ENCODE results near the gene SGIP1. TPM values are rescaled to one million over a fixed set of nuclear protein-coding genes. Genes with fewer than 3 reads are reported as not detected.
"Not testable (repeated sequence)": the region's sequence is repeated elsewhere in the genome, so short reads cannot be mapped to it uniquely, and the experiment has no call there.

Gene SGIP1
- total RNA-seq, 1 experiment from 2014 or later: not detected

DNA sequence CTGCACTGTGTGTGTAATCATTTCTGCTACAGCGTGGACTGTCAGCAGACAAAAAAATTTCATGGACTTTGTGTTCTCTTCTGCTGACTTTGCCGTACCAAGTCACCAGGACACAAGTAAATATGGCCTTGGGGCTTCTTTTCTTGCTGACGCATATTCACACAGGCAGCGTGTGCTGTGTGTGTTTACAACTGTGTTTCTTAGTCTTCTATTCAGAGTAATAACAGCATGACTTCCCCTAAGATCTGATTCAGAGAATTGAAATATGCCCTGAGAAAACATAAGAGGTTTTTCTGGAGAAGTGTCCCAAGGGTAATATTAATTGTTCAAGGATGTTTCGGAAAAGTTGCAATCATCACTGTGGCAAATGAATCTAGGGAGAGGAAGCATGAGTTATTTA is 171.2 kb downstream of the SGIP1 start:
- DNase-seq: no peak
- H3K36me3 ChIP-seq: no peaks in the 10 kb centered on the region
- no peaks in the 10 kb centered on the region for H3K27me3 ChIP-seq
- H3K9me3 ChIP-seq: no peaks in the 10 kb centered on the region
- H3K4me3 ChIP-seq: no peak overlapping the region

DNA sequence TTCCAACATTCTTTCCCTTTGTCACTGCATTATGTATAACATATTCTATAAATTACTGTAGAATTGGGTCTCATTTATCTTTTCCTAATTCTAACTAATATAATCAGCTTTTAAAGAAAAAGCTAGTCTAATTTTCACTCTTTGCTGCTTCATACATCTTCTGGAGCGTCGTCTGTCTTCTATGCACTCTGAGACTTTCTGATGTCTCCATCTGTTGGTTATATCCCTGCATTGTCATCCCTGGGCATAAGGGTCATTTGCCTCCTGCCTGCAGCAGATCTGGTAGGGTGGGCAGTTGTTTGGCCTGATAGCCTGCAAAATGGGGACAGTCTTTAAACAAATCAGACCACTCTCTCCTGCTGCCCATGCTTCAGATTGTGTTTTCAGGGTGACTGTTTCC is 177.5 kb downstream of the SGIP1 start:
- no peaks in the 10 kb centered on the region for H3K27me3 ChIP-seq
- no peak overlapping the region for H3K4me3 ChIP-seq
- no peak for DNase-seq
- H3K9me3 ChIP-seq: no peaks in the 10 kb centered on the region
- H3K36me3 ChIP-seq: no peaks in the 10 kb centered on the region

DNA sequence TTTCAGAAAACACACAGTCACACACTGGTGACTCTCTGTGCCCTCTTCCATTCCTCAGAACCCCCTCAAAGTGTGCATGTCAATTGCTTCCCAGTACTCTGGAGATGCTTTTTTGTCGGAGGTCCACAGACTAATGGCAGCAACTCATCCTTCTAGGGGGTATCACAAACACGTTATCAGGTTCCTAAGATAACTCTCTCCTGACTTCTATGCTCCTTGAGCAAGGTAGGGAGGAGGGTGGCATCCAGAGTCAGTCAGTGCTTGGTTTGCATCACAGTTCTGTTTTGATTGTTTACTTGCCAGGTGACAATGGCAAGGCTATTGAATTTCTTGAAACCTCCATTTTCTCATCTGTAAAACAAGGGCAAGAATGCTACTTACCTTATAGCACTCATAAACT is 178.9 kb downstream of the SGIP1 start:
- no peaks in the 10 kb centered on the region for H3K36me3 ChIP-seq
- H3K9me3 ChIP-seq: no peaks in the 10 kb centered on the region
- no peaks in the 10 kb centered on the region for H3K27me3 ChIP-seq
- DNase-seq: no peak
- H3K4me3 ChIP-seq: no peak overlapping the region

DNA sequence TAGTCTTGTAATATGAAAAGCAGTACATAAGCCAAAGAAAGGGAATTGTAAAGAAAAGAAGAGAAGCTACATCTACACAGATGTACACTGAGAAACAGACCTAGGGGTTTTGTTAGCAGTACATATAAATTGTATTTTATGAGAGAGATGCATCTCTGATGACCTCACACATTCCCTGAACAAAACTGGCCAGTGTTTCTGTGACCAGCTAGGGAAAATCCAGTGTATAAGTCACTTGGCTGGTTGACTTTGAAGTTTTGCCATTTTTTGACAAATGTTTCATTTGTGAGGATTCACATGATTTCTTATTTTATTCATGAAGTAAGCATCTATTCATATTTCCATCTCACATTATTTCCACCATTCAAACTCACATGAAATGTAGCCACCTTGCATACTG is 190.0 kb downstream of the SGIP1 start:
- Histone ChIP-seq H3K9me3 (no peaks in the 10 kb centered on the region; the same call in 1 of the 2 replicates), H3K4me3 (no peak overlapping the region), H3K27me3 (no peaks in the 10 kb centered on the region), H3K36me3 (no peaks in the 10 kb centered on the region)
- DNase-seq: no peak

DNA sequence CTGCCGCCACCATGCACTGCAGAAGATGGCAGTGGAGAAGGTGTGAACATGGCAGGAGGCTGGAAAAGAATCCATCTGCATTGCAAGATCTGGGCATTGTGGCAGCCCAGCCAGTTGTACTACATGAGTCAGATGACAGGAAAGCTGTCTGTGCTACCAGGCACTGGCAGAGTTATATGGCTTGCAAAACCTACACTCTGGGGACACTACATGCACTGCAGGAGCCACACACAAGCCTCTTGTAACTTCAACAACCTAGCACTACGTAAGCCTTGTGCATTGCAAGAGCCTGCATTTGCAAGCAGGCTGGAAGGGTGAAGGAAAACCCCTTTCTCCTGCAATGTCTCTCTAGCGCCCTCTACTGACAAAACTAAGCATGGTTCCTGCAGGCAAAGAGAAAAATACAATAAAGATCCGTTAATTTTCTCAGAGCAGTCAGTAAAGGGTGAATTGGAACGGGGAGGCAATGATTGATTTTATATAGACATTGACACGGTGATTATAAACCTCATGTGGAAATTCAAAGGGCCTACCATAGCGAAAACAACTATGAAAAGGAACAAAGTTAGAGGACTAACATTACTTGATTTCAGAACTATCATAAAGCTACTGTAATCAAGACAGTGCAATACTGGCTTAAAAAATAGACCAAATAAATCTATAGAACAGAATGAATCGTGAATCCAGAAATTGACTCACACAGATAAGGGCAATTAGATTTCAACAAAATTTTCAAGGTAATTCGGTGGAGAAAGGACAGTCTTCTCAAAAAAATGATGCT is 192.1 kb downstream of the SGIP1 start:
- DNase-seq: peak; percentile 22
- Histone ChIP-seq H3K9me3 (no peaks in the 10 kb centered on the region; the same call in 1 of the 2 replicates), H3K36me3 (no peaks in the 10 kb centered on the region), H3K27me3 (no peaks in the 10 kb centered on the region), H3K4me3 (no peak overlapping the region)

DNA sequence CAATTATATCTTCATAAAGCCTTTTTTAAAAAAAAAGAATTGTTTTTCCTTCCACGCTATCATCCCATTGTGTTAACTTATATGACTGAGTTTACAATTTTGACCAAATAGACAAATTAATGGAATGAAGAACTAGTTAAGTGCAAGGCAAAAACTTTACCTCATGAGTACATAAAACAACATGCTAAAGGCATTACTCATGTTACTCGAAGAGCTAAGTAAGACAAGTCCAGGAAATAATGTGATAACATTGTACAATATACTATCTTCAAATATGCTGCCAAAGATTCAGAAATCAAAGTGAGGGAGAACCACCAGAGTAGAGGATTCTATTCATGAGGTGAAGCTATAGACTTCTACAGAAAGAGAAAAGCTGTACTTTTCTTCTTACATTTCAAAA is 194.1 kb downstream of the SGIP1 start:
- H3K36me3 ChIP-seq: no peaks in the 10 kb centered on the region
- no peaks in the 10 kb centered on the region for H3K27me3 ChIP-seq
- no peak overlapping the region for H3K4me3 ChIP-seq
- H3K9me3 ChIP-seq: no peaks in the 10 kb centered on the region; the same call in 1 of the 2 replicates
- no peak for DNase-seq

DNA sequence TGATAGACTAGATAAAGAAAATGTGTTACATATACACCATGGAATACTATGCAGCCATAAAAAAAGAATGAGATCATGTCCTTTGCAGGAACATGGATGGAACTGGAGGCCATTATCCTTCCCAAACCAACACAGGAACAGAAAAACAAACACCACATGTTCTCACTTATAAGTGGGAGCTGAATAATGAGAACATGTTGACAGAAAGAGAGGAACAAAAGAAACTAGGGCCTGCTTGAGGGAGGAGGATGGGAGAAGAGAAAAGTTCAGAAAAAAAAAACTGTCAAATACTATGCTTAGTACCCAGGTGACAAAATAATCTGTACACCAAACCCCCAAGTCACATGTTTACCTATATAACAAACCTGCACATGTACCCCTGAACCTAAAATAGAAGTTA is 194.8 kb downstream of the SGIP1 start:
- not testable (repeated sequence) for H3K36me3 ChIP-seq, DNase-seq, H3K27me3 ChIP-seq, H3K9me3 ChIP-seq, H3K4me3 ChIP-seq

DNA sequence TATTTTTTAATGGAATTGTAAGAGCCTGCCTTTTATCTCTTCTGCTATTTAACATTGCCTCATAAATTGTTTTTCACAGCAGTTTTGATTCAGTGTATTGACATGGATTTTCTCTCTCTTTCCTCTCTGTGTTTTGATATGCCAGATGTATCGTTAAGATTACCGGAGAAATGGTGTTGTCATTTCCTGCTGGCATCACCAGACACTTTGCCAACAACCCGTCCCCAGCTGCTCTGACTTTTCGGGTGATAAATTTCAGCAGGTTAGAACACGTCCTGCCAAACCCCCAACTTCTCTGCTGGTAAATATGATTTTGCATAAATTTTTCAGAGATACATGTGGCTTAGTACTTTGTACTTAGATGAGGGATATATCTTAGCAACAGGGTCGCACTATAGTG is 195.2 kb downstream of the SGIP1 start:
- no peak overlapping the region for H3K4me3 ChIP-seq
- H3K36me3 ChIP-seq: no peaks in the 10 kb centered on the region
- DNase-seq: peak; percentile 36
- no peaks in the 10 kb centered on the region for H3K27me3 ChIP-seq
- no peaks in the 10 kb centered on the region; the same call in 1 of the 2 replicates for H3K9me3 ChIP-seq

DNA sequence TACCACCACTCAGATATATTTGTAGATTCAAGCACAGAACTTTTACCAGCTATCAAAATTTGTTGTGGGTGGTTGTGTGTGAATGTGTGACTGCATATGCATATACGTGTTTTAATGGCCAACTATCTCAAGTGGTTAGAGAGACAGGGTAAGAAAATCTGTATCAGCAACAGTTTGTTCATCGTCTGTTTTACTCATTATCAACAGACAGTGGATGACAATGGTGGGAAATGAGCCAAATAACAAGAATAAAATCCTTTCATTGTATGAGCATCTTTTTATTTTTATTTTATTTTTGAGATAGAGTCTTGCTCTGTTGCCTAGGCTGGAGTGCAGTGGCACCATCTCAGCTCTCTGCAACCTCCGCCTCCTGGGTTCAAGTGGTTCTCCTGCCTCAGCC is 195.6 kb downstream of the SGIP1 start:
- Histone ChIP-seq H3K36me3 (no peaks in the 10 kb centered on the region), H3K4me3 (no peak overlapping the region), H3K27me3 (no peaks in the 10 kb centered on the region), H3K9me3 (no peaks in the 10 kb centered on the region; the same call in 1 of the 2 replicates)
- no peak for DNase-seq

DNA sequence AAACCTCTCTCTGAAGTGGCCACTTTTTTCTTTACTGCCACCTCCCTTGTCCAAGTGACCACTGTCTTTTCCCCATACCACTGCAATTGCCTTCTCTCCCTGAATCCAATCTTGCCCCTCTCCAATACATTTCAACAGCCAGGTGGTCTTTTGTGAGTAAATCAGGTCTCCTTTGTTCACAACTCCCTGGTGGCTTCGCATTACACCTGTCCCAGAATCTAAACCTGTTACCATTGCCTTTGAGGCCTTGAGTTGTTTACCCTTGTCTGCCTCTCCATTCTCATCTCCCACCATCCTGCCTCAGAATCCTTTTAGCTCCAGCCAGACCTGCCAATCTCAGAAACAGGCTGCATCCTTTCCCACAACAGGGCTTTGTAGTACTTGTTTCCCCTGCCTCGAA is 196.5 kb downstream of the SGIP1 start:
- Histone ChIP-seq H3K9me3 (no peaks in the 10 kb centered on the region), H3K4me3 (no peak overlapping the region), H3K36me3 (no peaks in the 10 kb centered on the region), H3K27me3 (no peaks in the 10 kb centered on the region)
- DNase-seq: no peak

DNA sequence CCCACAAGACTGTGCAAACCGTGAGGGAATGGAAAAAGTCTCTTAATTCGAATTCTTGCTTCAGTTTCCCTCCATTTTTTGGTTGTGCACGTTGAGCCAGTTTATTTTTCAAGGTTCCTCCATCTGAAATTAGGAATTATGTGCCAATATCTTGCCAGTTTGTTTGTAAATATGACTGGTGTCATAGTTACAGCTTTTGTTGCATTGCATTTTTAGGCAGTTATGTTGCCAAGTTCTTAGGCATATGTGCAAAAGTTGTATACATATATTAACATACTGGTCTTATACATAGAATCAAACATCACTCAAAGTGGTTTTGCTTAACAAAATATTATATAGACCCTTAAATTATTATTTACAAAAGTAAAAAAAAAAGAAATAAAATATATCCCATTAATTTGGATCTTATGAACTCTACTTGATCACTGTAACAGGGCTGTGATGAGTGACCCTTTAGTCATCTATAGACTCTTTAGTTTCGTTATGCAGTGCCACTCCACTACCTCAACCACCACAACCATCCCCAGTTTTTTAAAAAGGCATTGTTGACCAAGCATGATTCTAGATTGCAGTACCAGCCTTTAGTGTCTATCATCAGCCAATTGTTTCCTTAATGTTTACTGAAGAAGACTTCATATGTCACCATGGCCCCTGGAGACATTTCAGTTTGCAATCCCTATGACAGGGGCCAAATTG is 197.4 kb downstream of the SGIP1 start:
- H3K36me3 ChIP-seq: no peaks in the 10 kb centered on the region
- H3K4me3 ChIP-seq: no peak overlapping the region
- H3K9me3 ChIP-seq: no peaks in the 10 kb centered on the region
- no peak for DNase-seq
- no peaks in the 10 kb centered on the region for H3K27me3 ChIP-seq

DNA sequence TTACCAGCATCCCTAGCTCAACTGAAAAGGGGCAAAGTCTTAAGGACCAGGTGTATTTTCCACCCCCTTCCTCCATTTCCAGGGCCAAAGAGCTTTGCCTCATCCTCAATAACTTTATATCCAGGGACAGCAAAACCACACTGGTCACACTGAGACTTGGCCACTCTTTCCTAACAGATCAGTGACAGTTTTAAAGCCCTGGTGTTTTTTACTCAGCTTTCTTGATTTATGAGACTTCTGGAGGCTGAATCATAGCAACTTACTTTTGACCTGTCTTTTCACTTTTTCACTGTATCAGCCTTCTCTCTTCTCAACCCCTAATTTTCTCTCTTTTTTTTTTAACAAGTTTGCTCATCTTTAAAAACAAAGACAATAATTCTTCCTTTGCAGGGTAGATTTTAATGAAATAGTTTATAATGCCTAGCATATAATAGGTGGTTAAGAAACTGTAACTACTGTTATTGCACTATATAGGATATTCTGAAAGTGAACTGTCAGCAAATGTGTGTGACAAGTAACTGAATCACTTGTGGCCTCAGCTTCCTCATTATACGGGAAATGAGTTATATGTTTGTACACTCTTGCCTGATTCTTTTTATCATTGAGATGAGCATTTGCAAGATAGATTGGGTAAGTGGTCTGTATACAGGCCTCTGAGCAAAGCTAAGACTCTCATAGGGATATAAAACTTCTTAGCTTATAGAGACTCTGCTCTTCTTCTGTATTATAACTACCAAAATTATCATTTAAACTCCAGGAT is 198.6 kb downstream of the SGIP1 start:
- DNase-seq: no peak

DNA sequence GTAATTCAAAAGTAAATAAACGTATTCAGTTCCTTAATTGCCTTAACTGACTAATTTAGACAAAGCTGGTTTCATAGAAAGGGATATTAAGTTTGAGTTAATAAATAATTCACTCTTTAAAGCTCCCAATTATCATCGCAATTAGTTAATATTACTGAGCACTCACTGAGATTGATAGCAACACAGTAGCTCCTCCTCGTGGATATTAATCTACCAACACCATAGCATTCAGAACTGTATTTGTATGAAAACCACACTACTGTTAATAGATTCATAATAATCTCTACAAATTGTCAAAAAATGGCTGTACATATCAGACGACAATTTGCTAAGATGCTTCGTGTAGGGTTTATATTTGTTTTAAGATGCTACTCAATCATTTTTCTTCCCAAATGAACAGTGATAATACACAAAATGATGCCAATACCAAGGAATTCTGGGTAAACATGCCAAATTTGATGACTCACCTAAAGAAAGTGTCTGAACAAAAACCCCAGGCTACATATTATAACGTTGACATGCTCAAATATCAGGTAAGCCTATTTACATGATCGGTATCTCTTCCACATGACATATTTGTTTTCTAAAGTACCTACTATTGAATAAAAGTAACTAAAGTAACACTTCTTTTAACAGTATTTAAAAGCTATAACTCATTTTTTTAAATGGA is 199.5 kb downstream of the SGIP1 start:
- no peak for DNase-seq
- no peak overlapping the region for H3K4me3 ChIP-seq
- H3K27me3 ChIP-seq: no peaks in the 10 kb centered on the region
- no peaks in the 10 kb centered on the region for H3K9me3 ChIP-seq
- H3K36me3 ChIP-seq: no peaks in the 10 kb centered on the region

More for the DNA sequence above, 198.6 kb downstream of the SGIP1 start:
- Histone ChIP-seq H3K36me3 (no peaks in the 10 kb centered on the region), H3K27me3 (no peaks in the 10 kb centered on the region), H3K4me3 (no peak overlapping the region), H3K9me3 (no peaks in the 10 kb centered on the region)

DNA sequence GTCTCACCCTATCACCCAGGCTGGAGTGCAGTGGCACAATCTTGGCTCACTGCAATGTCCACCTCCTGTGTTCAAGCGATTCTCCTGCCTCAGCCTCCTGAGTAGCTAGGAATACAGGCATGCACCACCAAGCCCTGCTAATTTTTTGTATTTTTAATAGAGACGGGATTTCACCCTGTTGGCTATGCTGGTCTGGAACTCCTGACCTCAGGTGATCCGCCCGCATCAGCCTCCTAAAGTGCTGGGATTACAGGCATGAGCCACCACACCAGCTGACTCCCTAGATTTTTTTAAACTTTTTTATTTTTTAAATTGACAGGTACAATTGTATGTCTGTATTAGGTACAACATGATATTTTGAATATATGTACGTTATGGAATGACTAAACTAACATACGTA is 200.6 kb downstream of the SGIP1 start:
- H3K4me3 ChIP-seq, H3K27me3 ChIP-seq, H3K36me3 ChIP-seq, DNase-seq, H3K9me3 ChIP-seq: not testable (repeated sequence)

DNA sequence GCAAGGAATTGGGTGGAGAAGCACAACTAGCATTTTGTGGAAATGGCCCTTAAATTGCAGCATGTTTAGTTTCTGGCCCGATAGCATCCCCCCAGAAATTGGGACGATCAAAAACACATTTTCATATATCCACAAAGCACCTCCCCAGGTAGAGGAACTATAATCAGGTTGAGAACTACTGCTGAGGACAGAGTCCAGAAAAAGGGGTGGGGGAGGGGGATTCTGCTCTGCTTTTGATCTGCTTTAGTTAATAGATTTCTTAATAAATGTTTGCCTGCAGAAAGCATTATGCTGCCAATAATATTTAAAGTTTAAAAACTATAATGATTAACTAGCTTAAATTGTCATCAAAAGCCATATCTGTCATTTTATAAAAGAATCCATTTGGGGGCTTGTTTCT is 203.9 kb downstream of the SGIP1 start:
- no peaks in the 10 kb centered on the region for H3K36me3 ChIP-seq
- no peak for DNase-seq
- H3K27me3 ChIP-seq: no peaks in the 10 kb centered on the region
- H3K4me3 ChIP-seq: no peak overlapping the region
- no peaks in the 10 kb centered on the region for H3K9me3 ChIP-seq

DNA sequence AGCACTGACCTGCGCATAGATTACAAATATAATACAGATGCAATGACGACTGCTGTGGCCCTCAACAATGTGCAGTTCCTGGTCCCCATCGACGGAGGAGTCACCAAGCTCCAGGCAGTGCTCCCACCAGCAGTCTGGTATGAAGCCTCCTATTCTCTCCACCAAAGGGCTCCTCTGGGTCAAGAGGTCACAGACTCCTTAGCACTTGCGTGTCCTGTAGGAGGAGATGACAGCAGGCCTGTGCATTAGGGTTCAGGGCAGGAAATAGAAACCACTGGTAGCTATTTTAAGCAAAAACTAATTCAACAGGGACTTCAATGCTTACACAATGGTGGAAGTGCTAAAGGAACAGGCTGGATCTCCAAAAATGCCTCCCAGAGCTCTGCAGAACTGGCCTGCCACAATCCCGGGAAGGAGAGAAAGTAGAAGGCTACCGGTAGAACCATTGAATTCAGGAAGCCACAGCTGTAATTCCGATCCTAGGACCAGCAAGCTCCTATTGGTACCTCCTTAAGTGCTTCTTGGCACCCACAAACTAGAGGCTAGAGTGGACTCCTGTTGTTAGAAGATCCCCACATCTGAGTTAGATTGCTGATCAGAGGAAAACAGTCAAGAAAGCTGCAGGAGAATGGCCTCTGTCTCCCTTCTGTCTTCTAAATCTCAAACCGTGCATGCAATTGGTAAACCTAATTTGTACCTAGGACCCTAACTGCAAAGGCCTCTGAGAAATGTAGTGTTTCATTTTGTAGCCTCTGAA is 205.6 kb downstream of the SGIP1 start:
- H3K36me3 ChIP-seq: no peaks in the 10 kb centered on the region
- no peaks in the 10 kb centered on the region for H3K9me3 ChIP-seq
- no peak overlapping the region for H3K4me3 ChIP-seq
- no peak for DNase-seq
- no peaks in the 10 kb centered on the region for H3K27me3 ChIP-seq
